Thoracic aorta (tissue), 2 donors: ENCODE measurements around the gene ZNF382. TPM values are rescaled to one million over a fixed set of nuclear protein-coding genes. Genes with fewer than 3 reads are reported as not detected.

Experiments used
- ATAC-seq: fragments of 150-250 bp; one replicate; pipeline ENCODE4 v1.8.0; 2017; ENCODE audit warnings: low read depth; ENCODE audit not compliant: insufficient number of reproducible peaks, low FRiP score
- DNase-seq: peaks from one replicate; pipeline ENCODE4 v3.0.0-alpha.2; 2020; ENCODE audit warnings: low spot score
- H3K27ac ChIP-seq, 2 donors: fragments of 200-600 bp; sonication (generic); 1 replicate in 1 of 2; 2 replicates in 1 of 2; pipeline ENCODE4 v1.5.1; 2016; ENCODE audit warnings: mild to moderate bottlenecking in 2 of 2, moderate library complexity in 2 of 2
- H3K27me3 ChIP-seq: fragments of 200-600 bp; sonication (generic); replicated peaks from 2 replicates; pipeline ENCODE4 v1.6.0; 2016; ENCODE audit warnings: mild to moderate bottlenecking; ENCODE audit not compliant: insufficient read depth
- H3K36me3 ChIP-seq: fragments of 200-600 bp; sonication (generic); one replicate; pipeline ENCODE4 v1.5.1; 2016
- H3K4me1 ChIP-seq, 2 donors: fragments of 200-600 bp; sonication (generic); 1 replicate in 1 of 2; 2 replicates in 1 of 2; pipeline versions ENCODE4 v1.5.1 to v1.6.0; 2016; ENCODE audit warnings: low read depth in 2 of 2, mild to moderate bottlenecking in 1 of 2; ENCODE audit not compliant: control insufficient read depth in 1 of 2
- H3K4me3 ChIP-seq: fragments of 200-600 bp; sonication (generic); 2 replicates; pipeline ENCODE4 v1.5.1; 2016; ENCODE audit warnings: mild to moderate bottlenecking
- H3K9me3 ChIP-seq: fragments of 200-600 bp; sonication (generic); 2 replicates; pipeline ENCODE4 v1.5.1; 2016
- total RNA-seq, 2 donors: library from RNA; depleted of rRNA; stranded (reverse); fragments of >200 nt; gene quantifications; one replicate each; pipeline versions ENCODE4 v1.1.0 to v1.2.3, GENCODE V29; 2016
- TF ChIP-seq, protein P1 (sequence below): fragments of 200-600 bp; sonication (generic); IDR thresholded peaks from one replicate; pipeline ENCODE4 v1.5.1; 2019; ENCODE audit warnings: antibody characterized with exemption

Gene ZNF382
- total RNA-seq, 2 donors from 2014 or later = 2.7 to 8.7 TPM

- no peaks in the 10 kb centered on the region for H3K4me1 ChIP-seq
- TF ChIP-seq, protein P1, sequence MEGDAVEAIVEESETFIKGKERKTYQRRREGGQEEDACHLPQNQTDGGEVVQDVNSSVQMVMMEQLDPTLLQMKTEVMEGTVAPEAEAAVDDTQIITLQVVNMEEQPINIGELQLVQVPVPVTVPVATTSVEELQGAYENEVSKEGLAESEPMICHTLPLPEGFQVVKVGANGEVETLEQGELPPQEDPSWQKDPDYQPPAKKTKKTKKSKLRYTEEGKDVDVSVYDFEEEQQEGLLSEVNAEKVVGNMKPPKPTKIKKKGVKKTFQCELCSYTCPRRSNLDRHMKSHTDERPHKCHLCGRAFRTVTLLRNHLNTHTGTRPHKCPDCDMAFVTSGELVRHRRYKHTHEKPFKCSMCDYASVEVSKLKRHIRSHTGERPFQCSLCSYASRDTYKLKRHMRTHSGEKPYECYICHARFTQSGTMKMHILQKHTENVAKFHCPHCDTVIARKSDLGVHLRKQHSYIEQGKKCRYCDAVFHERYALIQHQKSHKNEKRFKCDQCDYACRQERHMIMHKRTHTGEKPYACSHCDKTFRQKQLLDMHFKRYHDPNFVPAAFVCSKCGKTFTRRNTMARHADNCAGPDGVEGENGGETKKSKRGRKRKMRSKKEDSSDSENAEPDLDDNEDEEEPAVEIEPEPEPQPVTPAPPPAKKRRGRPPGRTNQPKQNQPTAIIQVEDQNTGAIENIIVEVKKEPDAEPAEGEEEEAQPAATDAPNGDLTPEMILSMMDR = no peak
- peaks cover 25% of the 10 kb centered on the region for H3K36me3 ChIP-seq
- H3K27ac ChIP-seq = no peak overlapping the region
- H3K4me3 ChIP-seq = no peak overlapping the region
- ATAC-seq (no peak), DNase-seq (no peak)
- H3K9me3 ChIP-seq = peaks cover 38% of the 10 kb centered on the region
- no peaks in the 10 kb centered on the region for H3K27me3 ChIP-seq
These were observed 69.1 kb downstream of the ZNF382 start for GRCh38 chr19:36674201-36674600.

DNA sequence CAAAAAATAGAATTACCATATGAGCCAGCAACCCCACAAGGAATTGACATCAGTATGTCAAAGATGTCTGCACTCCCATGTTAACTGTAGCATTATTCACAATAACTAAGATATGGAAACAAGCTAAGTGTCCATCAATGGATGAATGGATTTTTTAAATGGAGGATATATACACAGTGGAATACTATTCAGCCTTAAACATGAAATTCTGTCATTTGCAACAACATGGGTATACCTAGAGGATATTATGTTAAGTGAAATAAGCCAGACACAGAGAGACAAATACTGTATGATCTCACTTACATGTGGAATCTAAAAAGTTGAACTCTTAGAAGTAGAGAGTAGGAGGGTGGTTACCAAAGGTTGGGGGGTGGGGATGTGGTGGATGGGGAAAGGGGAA lies 74.3 kb downstream of the ZNF382 start:
- no peaks in the 10 kb centered on the region for H3K4me1 ChIP-seq
- H3K36me3 ChIP-seq = peaks cover 20% of the 10 kb centered on the region
- no peaks in the 10 kb centered on the region for H3K27me3 ChIP-seq
- TF ChIP-seq, protein P1 = no peak
- ATAC-seq = no peak
- no peak for DNase-seq
- peaks cover 20% of the 10 kb centered on the region for H3K9me3 ChIP-seq
- no peak overlapping the region for H3K27ac ChIP-seq
- no peak overlapping the region for H3K4me3 ChIP-seq

Other genes with a start within 250 kb of the ZNF382 start
- gene ZFP14, start 226.1 kb upstream of the ZNF382 start, total RNA-seq = 1 to 10 TPM; 4.1 to 4.2 TPM
- 10 to 100 TPM in 1 of 2 donors, 1 to 10 TPM in 1; 4.2 to 14.4 TPM for gene ZFP82, start 186.7 kb upstream of the ZNF382 start, total RNA-seq
- gene ZNF566, start 115.8 kb upstream of the ZNF382 start, total RNA-seq = 10 to 100 TPM; 14.8 to 25.3 TPM
- gene ZNF260, start 77.0 kb upstream of the ZNF382 start, total RNA-seq = 1 to 10 TPM; 6.9 to 9.7 TPM
- 10 to 100 TPM; 10.3 to 18.1 TPM for gene ZNF529, start 32.0 kb upstream of the ZNF382 start, total RNA-seq
- 10 to 100 TPM in 1 of 2 donors, 1 to 10 TPM in 1; 9.3 to 27.9 TPM for gene ZNF461, start 61.5 kb downstream of the ZNF382 start, total RNA-seq
- gene ZNF567, start 82.3 kb downstream of the ZNF382 start, total RNA-seq = 1 to 10 TPM; 5.6 to 8.4 TPM
- gene ZNF850, start 167.5 kb downstream of the ZNF382 start, total RNA-seq = 10 to 100 TPM in 1 of 2 donors, 1 to 10 TPM in 1; 2.4 to 13.2 TPM
- 1 to 10 TPM; 7.4 to 8.8 TPM for gene ZNF790, start 233.1 kb downstream of the ZNF382 start, total RNA-seq
- gene ZNF345, start 245.6 kb downstream of the ZNF382 start, total RNA-seq = 1 to 10 TPM; 5.7 to 9.7 TPM